HT-29 (cell line): Measurements from ENCODE around the gene UBE3D. TPM values are rescaled to one million over a fixed set of nuclear protein-coding genes. Genes with fewer than 3 reads are reported as not detected.
A peak's percentile ranks its signal among the peaks of the same experiment; 100 is the strongest.
"Not testable (repeated sequence)": the region's sequence is repeated elsewhere in the genome, so short reads cannot be mapped to it uniquely, and the experiment has no call there.

Experiments
- DNase-seq: peaks from one replicate; pipeline ENCODE4 v3.0.0-alpha.2; 2015; ENCODE audit warnings: low spot score
- total RNA-seq: library from RNA; depleted of rRNA; stranded (reverse); fragments of >200 nt; shearing (Covaris generic); gene quantifications from 2 replicates; pipeline ENCODE4 v1.2.3, GENCODE V29; 2014

UBE3D gene
- total RNA-seq, 1 experiment from 2014 or later: 5.9 TPM

DNA sequence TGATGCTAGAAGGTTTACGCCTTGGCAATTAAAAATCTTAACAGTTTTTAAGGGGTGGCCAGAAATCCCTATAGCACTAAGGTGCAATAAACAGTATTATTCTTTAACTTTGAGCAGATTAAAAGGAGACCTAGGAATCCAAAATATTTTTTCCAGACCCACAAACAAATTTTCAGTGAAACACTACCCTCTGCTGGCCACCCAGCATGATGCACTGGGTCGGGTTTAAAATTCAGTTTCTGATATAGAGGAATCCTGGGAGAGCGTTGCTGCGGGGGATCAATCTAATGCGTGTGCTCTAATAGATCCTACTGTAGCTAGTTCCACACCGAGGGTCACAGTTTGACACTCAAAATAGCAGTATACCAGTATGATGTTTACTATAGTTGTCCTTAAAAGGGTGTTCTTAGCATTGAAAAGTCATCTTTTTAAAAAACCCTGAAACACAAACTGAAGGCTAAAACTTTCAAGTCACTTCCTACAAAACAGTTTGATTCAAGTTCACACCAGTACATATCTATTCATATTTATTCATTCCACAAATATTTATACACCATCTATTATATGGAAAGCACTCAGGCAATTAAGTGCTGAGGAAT lies 10.2 kb downstream of the UBE3D start:
- DNase-seq: peak; percentile 66

DNA sequence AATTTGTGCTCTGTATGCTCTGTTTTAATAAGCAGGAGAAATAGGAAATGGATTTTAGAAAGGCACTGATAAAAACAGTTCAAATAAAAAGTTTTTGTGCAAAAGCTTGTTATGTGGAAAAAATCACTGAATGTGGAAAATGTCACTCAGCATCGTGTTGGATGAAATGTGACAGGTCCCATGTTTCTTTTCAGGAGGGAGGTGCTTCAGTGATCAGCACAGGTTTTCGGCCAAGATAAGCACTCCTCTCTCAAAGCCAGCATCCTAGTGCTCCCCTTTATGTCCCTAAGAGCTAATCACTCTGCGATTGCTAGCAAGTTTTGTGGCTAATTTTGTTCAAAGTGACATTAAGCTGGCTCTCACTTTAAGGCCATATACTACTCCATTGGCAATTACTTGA lies 12.0 kb downstream of the UBE3D start:
- no peak for DNase-seq

DNA sequence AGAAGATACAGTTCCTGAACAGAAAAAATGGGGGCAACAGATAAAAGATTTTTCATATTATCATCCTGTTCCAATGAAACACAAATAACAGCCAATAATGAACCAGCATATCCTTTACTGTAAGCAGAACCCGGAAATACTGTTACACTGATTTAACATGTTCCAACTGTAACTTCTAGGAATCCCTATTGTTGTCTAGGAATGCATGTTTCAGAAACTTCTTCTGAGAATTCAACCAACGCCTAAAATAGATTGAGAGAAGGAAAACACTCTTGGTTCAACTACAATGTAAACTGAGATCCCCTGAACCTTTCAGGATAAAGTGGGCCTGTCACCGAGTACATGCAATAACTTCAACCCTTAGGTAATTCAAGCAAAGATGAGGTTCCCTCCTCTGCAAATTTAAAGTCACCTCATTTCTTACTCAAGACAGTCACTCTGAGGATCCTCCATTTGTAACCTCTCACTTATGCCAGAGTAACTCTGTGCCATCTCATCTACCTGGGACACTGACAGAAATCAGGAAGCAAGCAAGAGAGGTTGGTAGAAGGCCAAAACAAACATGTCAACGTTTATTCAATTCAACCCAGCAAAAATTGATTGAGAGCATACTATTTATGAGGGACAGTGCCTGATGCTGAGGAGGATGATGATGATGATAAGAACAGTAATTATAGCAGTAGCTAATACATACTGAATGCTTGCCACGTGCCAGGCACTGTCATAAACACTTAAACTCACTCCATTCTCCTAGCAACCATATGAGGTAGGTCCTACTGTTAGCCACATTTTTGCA lies 14.1 kb downstream of the UBE3D start:
- DNase-seq: no peak

DNA sequence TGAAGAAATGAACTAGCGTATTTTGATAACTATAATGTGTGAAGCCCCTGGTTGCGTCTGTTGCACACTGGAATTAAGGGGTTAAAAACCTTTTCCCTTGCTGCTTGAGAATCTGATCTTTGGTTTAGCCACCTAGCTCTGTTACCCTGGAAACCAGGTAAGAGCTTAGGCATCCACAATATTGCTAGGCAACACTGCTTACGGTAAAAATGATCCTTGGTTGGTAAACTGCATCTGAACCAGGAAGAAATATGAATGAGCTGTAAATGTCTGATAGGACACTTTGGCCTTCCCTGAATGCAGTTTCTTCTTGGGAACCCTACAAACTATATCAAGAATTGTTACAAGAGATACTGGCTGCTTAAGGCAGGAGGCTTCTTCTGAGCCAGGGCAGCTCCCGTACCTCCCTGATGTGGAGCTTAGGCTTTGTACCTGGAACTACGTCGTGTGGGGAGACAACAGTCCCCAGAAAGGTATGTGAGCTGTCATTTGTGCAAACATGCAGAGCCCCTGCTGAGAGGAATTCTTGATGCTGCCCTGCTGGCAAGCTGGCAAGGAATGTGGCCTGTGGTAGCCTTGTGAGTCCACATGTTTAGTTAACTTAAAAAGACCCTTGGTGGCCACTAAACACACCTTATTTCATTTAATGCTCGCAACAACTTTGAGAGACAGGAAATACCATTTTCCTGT lies 18.4 kb downstream of the UBE3D start:
- no peak for DNase-seq

DNA sequence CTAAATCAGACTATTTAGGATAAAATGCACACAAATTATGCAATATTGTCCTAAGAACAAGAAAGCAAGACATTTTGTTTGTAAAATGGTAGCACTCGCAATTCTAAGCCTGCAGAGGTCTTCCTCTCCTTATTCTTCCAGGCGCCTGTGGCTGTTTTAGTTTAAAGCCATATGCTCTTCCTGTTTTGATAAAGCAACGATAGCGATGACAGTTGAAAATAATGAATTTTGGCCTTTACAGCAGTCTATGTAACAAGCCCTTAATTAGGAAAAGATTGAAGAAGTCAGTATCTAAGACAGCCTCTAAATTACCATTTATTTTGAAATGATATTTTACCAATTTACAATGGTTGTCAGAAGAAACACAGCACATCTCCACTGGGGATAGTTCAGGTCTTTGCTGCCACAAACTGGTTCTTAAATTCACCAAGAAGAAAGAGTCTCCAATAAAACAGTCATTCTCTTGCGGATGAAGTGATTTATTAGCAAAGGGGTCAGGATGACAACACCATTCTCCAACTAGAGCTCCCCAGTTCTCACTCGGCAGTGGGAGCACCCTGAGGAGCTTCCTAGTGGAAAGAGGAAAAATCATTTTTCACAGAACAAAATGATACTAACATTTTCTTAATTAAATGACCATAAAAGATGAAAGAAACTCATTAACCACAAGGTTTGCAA lies 21.4 kb downstream of the UBE3D start:
- DNase-seq: no peak

DNA sequence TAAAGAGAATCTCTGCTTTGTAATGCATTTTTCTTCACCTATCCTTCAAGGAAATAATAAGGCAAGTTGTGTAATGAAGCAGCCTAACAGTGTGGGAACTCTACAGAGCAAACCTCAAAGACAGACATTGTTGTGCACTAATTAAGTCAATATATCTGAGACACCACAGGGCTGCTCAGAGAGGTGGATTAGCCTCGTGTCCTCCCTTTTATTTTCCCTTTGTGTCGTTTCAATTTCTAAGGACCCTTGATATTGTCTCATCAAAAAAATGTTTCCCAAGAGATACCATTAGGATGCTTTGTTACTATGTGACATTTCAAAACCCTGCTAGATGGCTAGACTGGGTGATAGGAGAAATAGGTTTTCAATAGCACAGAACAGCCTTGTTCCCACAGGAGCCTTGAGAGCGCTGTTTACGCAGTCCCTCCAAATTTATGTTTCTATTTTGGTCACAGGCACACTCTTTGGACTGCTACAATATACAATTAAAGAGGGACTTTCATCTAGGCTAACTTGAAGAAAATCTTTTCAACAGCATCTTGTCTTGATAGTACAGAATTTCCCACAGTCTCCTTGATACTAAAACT lies 23.1 kb downstream of the UBE3D start:
- no peak for DNase-seq

DNA sequence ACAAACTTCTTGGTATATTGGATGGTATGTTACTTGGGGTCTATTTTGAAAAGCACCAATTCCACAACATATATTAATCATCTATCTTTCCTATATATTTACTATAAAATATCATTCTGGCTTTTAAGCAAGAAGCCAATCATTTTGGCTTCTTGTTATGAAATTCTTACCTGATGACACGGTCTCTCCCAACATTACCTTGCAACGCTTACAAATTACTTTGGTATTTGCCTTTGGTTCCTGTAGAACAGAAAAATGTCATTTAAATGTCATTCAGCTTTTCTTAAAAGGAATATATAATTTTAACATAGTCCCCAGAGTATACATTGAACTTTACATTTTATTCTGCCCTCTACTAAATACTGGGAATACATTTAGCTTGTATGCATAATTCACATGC lies 27.4 kb downstream of the UBE3D start:
- DNase-seq: no peak

DNA sequence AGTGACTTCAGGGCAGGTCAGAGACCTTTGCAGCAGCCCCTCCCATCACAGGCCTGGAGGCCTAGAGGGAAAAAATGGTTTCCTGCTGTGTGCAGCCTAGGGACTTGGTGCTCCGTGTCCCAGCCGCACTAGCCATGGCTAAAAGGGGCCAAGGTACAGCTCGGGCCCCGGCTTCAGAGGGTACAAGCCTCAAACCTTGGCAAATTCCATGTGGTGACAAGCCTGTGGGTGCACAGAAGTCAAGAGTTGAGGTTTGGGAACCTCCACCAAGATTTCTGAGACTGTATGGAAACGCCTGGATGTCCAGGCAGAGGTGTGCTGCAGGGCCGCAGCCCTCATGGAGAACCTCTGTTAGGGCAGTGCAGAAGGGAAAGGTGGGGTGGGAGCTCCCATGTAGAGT lies 34.0 kb downstream of the UBE3D start:
- DNase-seq: no peak

DNA sequence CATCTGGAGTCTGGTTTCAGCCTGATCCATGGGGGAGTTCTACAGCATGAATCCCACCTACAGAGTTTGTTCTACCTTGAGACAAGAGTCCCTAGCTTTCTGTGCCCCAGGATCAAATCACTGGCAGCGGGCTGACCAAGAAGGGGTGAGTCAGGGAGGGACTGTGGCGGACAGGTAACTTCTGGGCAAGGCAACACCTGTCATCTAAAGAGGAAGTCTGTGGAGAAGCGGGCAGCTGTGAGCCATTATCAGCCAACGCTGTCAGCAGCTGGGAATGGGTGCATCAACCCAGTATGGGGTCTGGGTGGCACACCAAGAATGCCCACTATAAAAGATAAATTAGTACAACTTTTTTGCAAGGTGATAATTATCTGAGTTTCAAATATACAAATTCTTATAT lies 45.9 kb downstream of the UBE3D start:
- no peak for DNase-seq

DNA sequence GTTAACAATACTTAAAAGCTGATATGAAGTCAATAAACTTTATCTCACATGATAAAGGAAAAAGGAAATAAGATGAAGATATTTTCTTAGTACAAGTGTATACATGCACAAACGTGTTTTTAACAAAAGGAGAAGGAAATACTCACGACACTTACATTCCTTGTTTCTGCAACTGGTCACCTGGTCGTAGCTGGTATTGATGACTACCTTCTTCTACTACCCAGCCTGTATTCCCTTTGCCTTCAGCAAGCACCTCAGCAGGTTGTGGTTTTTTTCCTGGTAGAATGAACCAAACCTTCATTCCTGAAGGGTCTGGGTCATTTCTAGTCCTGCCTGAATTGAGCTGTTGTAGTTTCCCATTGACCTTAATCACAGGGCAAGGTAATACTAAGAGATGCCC lies 54.5 kb downstream of the UBE3D start:
- not testable (repeated sequence) for DNase-seq

DNA sequence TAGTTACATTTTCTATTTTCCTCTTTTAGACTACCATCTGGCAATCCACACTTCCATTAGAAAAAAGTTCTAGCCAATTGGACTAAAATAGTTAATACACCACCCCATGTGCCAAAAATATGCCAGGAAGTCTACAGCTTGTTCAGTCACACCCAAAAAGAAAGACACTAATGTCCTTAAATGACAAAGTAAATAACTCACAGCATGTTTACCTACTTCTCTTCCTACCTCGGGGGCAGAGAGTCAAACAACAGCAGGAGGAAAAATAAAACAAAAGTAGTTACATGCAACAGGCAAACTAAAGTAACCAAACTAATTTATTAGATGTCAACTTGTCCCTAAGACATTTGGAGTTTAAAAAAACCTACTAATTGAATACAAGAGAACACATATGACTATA lies 57.0 kb downstream of the UBE3D start:
- DNase-seq: no peak

DNA sequence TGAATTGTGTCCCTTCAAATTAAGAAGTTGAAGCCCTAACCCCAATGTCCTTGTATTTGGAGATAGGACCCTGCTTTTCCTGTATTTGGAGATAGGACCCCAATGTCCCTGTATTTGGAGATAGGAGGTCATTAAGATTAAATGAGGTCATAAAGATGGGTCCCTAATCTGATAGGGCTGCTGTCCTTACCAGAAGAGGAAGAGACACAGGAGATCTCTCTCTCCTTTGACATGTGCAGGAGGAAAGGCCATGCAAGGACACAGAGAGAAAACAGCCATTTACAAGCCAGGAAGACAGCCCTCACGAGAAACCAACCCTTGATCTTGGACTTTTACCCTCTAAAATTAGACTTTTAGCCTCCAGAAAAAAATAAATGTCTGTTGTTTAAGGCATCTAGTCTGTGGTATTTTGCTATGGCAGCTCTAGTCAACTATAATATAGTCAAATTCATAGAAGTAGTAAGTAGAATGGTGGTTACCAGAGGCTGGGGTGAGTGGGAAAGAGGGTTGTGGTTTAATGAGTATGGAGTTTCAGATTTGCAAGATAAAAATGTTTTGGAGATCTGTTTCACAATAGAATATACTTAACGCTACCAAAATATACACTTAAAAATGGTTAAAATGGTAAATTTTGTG lies 59.3 kb downstream of the UBE3D start:
- no peak for DNase-seq

DNA sequence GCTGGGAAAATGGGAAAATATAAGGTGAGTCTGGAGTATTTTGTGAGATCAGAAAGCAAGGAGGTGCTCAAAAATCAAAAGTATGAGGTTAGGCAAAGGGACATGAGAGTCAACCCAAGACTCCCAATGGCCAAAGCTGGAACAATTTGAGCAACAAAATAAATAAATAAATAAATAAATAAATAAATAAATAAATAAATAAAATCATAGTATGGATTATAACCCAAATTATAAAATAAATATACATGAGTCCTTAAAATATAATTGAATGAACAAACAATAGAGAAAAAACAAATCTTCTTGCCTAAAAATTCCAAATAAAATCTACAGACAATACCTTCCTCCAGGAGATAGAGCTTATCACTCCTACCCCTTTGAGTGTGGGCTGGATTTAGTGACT lies 69.5 kb downstream of the UBE3D start:
- DNase-seq: no peak

DNA sequence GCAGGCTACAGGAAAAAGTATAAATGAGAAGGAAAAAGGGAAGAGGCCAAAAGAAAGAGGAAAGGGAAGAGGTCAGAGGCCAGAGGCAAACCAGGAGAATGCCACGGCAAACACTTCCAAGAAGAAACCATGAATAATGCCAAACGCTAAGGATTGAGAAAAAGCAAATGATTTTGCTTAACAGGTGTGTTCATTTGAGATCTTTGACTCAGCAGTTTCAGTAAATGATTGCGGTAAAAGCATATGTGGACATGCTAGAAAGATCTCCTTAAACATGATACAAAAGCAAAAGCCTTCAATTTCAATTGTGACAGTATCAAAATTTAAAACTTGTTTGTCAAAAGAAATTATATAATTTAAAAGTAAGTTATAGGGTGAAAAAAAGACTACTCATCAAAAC lies 70.6 kb downstream of the UBE3D start:
- no peak for DNase-seq

DNA sequence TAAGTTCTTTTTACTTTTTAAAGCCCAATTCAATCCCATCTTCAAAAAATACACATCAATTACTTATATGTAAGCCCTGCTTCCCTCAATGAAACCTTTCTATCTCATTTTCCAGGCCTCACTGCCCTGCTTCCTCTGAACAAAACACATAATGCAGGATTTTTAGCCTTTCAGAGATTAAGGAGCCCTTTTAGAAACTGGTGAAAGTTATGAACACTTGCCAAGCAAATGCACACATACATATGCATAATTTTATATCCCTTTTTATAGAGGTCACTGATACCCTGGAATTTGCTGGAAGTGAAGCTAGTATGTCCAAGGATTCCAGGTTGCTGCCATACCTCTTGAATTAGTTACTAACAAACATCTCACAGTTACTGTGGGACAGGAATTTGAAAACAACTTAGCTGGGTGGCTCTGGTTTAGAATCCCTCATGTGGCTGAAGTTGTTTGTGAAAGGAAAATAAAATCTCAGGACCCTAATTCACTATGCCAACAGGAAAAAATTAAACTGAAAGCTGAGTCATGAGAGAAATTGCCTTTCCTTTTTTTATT lies 75.8 kb downstream of the UBE3D start:
- DNase-seq: no peak

DNA sequence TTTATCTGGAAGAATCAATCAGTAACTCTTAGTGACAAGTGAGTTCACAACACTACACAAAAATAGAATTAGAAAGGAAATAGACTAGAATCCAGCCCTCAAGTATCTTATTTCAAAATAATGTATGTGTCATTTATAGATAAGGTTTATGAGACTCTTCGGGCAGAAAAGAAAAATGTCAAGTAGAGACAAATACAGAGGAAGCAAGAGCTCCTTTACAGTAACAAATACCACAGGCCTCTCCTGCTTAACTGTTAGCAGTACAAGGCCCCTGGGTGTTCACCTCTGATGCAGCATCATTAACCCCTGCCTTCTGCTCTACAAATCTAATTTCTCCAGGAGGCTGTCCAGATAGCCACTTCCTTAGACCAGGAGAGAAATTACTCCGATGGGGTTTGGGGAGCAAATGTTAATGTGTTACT lies 76.7 kb downstream of the UBE3D start:
- DNase-seq: no peak

DNA sequence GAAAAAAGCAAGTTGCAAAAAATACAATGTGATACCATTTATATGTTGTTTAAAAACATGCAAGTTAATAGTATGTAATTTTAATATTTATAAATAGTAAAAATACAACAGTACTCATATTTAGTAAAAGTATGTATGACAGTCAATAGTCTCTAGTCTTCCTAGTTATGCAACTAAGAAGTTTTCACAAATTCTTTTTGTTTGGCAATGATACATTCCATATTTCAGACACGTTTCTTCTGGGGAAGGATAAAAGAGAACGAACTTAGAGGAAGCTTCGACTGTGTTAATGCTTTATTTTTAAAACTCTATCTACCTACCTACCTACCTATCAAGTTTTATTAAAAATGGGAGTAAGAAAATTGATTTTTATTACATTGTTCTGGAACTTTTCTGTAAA lies 77.7 kb downstream of the UBE3D start:
- no peak for DNase-seq

DNA sequence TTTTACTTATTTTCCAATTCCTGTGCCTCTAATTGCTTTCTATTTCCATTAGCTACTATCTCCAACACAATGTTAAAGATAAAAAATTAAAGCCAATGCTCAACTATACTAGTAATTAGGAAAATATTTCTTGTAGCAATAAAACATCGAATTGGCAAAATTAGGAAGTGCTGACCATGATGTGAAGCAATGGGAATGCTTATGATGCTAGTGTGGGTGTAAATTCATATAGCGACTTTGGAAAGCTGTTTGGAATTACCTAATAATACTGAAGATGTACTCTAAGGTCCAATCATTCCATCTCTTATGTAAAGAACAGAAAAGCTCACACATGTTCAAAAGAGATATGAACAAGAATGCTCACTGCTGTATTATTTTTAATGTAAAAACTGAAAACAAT lies 78.2 kb downstream of the UBE3D start:
- DNase-seq: no peak

DNA sequence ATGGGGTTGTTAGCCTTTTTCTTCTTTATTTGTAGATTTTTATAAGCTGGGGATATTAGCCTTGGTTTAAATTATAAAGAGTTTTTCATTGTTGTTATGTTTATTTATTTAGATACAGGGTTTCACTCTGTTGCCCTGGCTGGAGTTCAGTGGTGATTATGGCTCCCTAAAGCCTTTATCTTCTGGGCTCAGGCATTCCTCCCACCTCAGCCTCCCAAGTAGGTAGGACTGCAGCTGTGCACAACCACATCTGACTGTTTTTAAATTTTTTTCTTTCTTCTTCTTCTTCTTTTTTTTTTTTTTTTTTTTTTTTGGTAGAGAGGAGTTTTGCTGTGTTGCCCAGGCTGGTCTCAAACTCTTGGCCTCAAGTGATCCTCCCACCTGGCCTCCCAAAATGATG lies 80.9 kb downstream of the UBE3D start:
- DNase-seq: no peak

DNA sequence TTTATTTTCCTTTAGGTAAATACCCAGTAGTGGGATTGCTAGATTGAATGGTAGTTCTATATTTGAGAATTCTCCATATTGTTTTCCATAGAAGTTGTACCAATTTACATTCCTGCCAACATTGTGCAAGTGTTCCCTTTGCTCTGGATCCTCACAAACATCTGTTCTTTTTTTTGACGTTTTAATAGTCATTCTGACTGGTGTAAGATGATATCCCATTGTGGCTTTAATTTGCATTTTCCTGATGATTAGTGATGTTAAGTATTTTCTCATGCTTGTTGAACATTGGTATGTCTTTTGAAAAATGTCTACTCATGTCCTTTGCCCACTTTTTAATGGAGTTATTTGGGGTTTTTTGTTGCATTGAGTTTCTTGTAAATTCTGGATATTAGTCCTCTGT lies 85.6 kb downstream of the UBE3D start:
- no peak for DNase-seq

DNA sequence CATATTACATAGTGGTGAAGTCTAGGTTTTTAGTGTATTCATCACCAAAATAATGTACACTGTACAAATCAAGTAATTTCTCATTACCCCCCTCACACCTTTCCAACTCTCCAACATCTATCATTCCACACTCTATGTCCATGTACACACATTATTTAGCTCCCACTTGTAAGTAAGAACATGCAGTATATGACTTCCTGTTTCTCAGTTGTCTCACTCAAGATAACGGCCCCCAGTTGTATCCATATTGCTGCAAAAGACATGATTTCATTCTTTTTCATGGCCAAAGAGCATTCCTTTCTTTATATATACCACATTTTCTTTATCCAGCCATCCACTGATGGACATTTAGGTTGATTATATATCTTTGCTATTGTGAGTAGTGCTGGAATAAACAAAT lies 86.0 kb downstream of the UBE3D start:
- DNase-seq: no peak
